NCI-H82 treated with DMSO at 0.1 percent for 48 hours (cell line): ENCODE results near the gene PLCH1.

Experiments used
- DNase-seq: peaks from one replicate; lab custom pipeline; 2025; ENCODE audit not compliant: unreplicated experiment; lab: John Stamatoyannopoulos, UW

The PLCH1 gene

GRCh38 chr3:155746703-155747102 lies 1.8 kb upstream of the PLCH1 start:
- DNase-seq = no peak

GRCh38 chr3:155745795-155746550 lies 1.1 kb upstream of the PLCH1 start:
- peak; percentile 36 for DNase-seq

- DNase-seq = peak; percentile 44
Measured at GRCh38 chr3:155744010-155744625, 753 bp downstream of the PLCH1 start.

- DNase-seq = no peak
Measured at GRCh38 chr3:155743606-155744005, 1.3 kb downstream of the PLCH1 start.

GRCh38 chr3:155742349-155742965 lies 2.4 kb downstream of the PLCH1 start:
- DNase-seq = no peak

- no peak for DNase-seq
Measured at GRCh38 chr3:155741603-155742002, 3.3 kb downstream of the PLCH1 start.

- no peak for DNase-seq
Measured at GRCh38 chr3:155741101-155741500, 3.8 kb downstream of the PLCH1 start.

GRCh38 chr3:155739154-155739553 lies 5.7 kb downstream of the PLCH1 start:
- DNase-seq = no peak

- no peak for DNase-seq
Measured at GRCh38 chr3:155738580-155739076, 6.2 kb downstream of the PLCH1 start.

- no peak for DNase-seq
Measured at GRCh38 chr3:155737844-155738460, 6.9 kb downstream of the PLCH1 start.

- DNase-seq = no peak
Measured at GRCh38 chr3:155736381-155736780, 8.5 kb downstream of the PLCH1 start.

GRCh38 chr3:155730843-155731242 lies 14.0 kb downstream of the PLCH1 start:
- DNase-seq = no peak

- no peak for DNase-seq
Measured at GRCh38 chr3:155727836-155728235, 17.0 kb downstream of the PLCH1 start.

GRCh38 chr3:155714295-155714718 lies 30.6 kb downstream of the PLCH1 start:
- peak; percentile 42 for DNase-seq

- DNase-seq = no peak
Measured at GRCh38 chr3:155712008-155712407, 32.9 kb downstream of the PLCH1 start.

GRCh38 chr3:155704771-155705559 lies 39.9 kb downstream of the PLCH1 start:
- DNase-seq = no peak

- DNase-seq = no peak
Measured at GRCh38 chr3:155704061-155704460, 40.8 kb downstream of the PLCH1 start.

- DNase-seq = no peak
Measured at GRCh38 chr3:155702745-155703591, 41.9 kb downstream of the PLCH1 start.

GRCh38 chr3:155701882-155702465 lies 42.9 kb downstream of the PLCH1 start:
- peak; percentile 39 for DNase-seq

GRCh38 chr3:155697542-155697941 lies 47.3 kb downstream of the PLCH1 start:
- no peak for DNase-seq
